HG03159 (cell line): ENCODE results near the gene SERPINB1.

Source experiments
- ATAC-seq: cut with Tn5 transposase; IDR thresholded peaks from one replicate; pipeline ENCODE4 v1.9.1; 2021; ENCODE audit warnings: mild to moderate bottlenecking, moderate library complexity; ENCODE audit not compliant: unreplicated experiment

The SERPINB1 gene

GRCh38 chr6:2850538-2851113 is 9.0 kb upstream of the SERPINB1 start:
- ATAC-seq, result no peak

- no peak for ATAC-seq
Observed at GRCh38 chr6:2848851-2849250, 7.2 kb upstream of the SERPINB1 start.

- ATAC-seq, result no peak
Observed at GRCh38 chr6:2845880-2846208, 4.2 kb upstream of the SERPINB1 start.

DNA sequence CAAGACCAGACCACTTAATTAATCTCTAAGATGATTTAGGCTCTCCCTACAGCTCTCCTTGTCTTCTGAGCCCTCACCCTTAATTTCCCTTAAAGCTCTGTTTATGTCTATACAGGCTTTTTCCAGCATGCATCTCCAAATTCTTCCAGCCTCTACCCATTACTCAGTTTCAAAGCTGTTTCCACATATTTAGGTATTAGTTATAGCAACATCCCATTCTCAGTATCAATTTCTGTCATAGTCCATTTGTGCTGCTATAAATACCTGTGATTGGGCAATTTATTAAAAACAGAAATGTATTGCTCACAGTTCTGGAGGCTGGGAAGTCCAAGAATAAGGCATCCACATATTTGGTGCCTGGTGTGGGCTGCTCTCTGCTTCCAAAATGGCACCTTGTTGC is 2.3 kb upstream of the SERPINB1 start:
- no peak for ATAC-seq

DNA sequence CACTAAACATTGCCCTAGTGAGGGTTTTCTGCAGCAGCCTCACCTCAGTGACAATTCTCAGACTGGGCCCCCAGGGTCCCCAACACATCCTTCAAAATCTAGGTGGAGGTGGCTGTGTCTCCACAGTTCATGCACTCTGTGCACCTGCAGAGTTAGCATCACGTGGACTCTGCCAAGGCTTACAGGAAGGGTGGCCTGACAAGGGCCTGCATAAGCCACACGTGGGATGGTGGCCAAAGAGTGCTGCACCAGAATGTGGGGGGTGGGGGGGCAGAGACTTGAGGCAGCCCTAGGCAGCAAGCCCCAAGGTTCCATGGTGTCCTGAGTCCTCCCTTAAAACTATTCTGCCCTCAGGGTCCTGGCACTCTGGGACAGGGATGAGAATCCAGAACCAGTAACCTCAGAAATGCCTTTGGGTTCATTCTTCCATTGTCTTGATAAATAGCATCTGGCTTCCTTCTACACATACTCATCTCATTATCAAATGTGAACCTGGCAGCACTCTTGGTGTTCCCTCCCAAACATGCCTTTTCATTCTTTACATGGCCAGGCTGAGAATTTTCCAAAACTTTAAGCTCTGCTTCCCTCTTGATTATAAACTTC is 1.6 kb upstream of the SERPINB1 start:
- ATAC-seq, result no peak

DNA sequence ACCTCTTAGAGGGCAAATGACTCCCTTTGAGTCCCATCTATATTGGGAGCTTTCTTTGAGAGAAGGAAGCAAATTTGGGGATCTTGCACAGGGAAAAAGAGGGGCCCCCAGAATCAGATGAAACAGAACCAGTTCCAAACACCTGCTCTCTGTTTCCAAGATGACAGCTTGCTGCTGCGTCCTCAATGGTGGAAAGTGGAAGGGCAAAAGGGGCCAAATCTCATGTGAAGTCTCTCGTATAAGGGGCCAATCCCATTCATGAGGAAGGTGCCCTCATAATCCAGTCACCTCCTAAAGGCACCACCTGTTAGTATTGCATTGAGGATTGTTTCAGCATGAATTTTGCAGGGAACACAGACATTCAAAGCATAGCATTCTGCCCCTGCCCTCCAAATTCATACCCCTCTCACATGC is 483 bp upstream of the SERPINB1 start:
- ATAC-seq, result no peak

DNA sequence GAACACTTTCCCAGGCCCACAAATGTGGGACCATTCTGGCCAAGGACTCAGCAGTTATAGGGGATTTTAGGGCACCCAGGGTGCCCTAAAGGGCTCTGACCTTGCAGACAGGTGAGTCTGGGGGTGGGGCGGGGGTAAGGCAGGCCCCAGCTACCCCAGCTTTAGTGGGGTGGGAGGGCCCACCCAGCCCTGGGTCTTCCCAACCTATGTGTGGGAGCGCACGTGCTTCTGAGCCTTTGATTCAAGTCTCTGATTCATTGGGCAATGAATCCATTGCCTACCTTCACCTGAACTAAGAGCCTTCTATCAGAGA is 958 bp downstream of the SERPINB1 start:
- no peak for ATAC-seq

DNA sequence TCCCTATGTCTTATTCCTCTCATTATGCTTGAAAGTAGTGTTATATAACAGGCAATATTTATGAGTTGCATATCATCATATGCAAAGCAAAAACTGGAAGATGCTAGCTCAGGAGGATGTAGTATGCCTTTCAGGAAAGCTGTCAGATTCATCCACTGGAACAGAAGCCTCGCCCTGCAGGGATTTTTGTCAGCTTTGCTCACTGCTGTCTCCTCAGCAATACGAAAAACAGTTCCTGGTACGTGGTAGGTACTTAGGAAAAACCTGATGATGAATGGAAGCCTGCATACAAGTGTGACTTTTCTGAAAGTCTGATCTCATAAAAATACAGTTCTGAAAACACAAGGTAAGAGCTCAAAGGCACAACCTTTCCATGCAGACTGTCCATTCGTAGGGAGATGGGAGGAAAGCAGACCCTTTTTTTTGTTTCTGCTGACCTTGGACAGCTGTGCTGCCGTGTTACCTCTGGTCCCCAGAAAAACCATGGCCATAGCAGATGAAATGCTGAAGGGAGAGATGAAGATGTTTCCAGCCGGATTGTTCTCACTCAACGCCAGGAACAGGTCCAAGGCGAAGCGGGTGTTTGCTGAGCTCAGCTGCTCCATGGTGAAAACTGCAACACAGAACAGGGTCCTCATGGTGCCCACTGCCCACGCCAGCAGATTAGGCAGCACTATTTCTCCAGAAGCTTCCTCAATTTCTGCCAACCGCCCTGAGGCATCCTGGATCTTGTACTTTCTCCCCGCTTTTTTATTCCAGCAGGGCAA is 1.5 kb downstream of the SERPINB1 start:
- ATAC-seq, result no peak

GRCh38 chr6:2839195-2839981 is 2.3 kb downstream of the SERPINB1 start:
- ATAC-seq, result no peak

DNA sequence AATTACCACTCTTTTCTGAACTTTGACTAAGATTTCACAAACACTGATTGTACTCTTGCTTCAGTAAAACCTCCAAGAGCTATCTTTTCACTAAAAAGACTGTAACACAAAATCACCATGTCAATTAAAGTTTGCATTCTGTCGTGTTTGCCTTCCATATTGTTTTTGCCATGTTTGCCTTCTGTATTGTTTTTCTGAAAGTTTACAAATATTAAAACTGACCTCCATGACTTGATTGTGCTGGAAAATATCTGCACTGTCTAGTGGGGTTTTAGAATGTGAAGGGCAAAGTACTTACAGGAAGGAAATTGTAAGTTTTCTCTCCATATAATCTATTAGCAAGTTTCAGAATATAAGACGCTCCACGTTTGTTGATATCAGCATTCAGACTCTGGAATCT is 3.4 kb downstream of the SERPINB1 start:
- no peak for ATAC-seq

DNA sequence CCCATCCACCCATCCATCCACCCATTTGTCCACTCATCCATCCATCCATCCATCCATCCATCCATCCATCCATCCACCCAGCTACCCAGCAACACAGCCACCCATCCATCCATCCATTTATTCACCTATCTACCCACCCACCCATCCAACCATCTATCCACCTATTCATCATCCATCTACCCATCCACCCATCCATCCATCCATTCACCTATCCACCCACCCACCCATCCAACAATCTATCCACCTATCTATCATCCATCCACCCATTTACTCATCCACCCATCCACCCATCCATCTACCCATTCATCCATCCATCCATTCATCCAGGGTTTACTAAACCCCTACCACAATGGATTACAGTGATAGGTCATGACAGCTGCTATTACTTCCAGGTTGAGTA is 7.4 kb downstream of the SERPINB1 start:
- ATAC-seq, result no peak

GRCh38 chr6:2831392-2831791 is 10.3 kb downstream of the SERPINB1 start:
- no peak for ATAC-seq

- ATAC-seq, result no peak
Observed at GRCh38 chr6:2830183-2830582, 11.5 kb downstream of the SERPINB1 start.

- ATAC-seq, result no peak
Observed at GRCh38 chr6:2829253-2829652, 12.4 kb downstream of the SERPINB1 start.

- no peak for ATAC-seq
Observed at GRCh38 chr6:2828629-2829028, 13.0 kb downstream of the SERPINB1 start.

DNA sequence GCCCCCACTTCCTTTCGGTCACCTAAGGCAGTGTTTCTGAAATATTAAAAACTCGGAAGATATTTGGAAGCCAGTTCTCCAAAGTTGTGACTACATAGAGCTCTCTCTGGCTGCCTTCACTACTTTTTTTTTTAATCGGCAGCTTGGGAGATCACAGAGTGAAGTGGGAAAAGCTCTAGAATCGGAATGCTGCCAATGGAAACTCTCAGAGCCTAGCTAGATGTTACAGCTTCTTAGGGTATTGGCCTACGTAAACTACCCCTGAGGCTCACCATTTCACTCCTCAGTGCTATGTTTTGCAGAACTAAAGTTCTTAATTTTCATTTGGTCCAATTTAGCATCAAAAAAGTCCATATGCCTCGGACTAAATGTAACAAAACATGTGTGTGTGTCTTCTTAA is 14.5 kb downstream of the SERPINB1 start:
- ATAC-seq, result no peak

DNA sequence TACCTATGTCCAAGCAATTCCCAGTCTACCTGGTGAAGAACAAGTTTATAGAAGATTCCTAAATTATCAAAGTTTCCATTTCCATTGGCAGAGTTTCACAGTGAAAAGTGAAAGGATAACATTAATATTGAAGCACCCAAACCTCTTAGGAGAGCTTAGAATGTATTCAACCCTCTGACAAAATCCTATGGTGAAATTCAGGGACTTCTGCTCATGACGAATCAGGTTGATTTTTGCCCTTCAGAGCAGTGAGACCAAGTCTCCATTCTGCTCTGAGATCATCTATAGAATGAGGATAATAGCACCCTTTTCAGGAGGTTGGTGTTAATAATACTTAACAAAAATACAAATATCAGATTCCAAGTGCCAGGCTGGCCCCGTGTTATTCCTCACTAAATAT is 15.5 kb downstream of the SERPINB1 start:
- no peak for ATAC-seq

DNA sequence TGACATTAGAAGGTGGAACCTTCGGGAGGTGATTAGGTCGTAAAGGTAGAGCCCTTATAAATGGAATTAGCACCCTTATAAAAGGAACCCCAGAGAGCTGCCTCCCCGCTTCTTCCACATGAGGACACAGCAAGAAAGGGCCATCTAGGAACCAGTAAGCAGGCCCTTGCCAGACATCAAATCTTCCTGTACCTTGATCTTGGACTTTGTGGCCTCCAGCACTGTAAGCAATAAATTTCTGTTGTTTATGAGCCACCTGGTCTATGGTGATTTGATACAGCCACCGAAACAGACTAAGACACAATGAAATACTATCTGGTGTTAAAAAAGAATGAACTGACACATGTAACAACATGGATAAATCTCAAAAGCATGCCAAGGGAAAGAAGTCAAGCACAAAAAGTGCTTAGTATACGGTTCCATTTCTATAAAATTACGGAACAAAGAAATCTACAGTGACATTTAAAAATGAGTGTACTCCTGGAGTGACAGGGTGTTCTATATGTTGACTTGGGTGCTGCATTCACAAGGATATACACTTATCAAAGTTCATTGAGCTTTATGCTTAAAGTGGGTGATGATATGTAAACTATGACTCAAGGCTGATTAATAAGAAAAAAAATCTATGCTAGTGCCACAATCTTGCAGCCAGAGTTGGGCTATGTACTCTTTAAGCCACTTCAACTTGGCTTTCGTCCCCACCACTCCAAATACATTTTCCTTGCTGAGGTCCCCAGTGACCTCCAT is 18.4 kb downstream of the SERPINB1 start:
- ATAC-seq, result no peak

GRCh38 chr6:2821554-2821953 is 20.1 kb downstream of the SERPINB1 start:
- no peak for ATAC-seq

GRCh38 chr6:2820415-2820814 is 21.2 kb downstream of the SERPINB1 start:
- ATAC-seq, result no peak

DNA sequence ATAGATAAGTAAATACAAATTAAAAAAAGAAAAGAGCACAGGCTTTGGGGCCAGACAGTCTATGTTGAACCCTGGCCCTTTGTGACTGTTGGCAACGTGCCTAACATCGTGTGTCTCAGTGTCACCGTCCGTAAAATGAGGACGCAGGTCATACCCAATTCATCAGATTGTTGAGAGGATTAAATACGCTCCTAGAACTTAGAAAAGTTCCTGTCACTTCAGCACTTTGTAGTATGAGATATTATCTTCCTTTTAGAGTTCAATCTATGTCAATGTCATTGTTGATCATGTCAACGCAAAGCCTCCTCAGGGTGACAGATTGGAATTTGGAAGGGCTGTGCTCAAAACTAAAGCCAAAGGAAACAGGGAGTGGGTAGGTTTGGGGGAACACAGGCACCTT is 21.7 kb downstream of the SERPINB1 start:
- ATAC-seq, result no peak
